GM18508 (cell line): ENCODE measurements around the gene FRMD4A.

Experiments
- ATAC-seq: cut with Tn5 transposase; IDR thresholded peaks from one replicate; pipeline ENCODE4 v1.9.1; 2021; ENCODE audit warnings: moderate number of reproducible peaks; ENCODE audit not compliant: insufficient read depth, unreplicated experiment

The FRMD4A gene

GRCh38 chr10:13998163-13998835 lies 332.4 kb downstream of the FRMD4A start:
- ATAC-seq, result no peak

- ATAC-seq, result no peak
Measured at GRCh38 chr10:13997650-13998049, 333.1 kb downstream of the FRMD4A start.

GRCh38 chr10:13994932-13995331 lies 335.8 kb downstream of the FRMD4A start:
- ATAC-seq, result no peak

GRCh38 chr10:13993673-13994089 lies 337.0 kb downstream of the FRMD4A start:
- no peak for ATAC-seq

GRCh38 chr10:13993169-13993568 lies 337.6 kb downstream of the FRMD4A start:
- no peak for ATAC-seq

DNA sequence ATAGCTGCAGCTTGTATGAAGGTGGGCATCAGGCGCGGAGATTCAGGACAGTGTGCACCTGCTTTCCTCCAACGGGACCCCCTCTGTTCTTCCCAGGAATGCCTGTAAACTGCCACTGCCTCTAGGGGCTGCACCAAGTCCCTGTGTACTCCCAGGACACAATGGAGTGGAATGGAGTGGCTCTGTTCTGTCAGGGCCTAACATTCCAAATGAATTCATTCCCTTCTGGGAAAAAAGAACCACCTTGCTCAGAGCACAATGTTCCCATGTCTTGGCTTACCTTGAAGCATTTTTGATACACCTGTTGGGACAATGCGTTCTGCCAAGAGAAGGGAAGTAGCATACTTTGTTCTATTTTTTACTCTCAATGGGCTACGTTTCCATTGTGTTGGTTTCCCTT lies 339.4 kb downstream of the FRMD4A start:
- no peak for ATAC-seq

DNA sequence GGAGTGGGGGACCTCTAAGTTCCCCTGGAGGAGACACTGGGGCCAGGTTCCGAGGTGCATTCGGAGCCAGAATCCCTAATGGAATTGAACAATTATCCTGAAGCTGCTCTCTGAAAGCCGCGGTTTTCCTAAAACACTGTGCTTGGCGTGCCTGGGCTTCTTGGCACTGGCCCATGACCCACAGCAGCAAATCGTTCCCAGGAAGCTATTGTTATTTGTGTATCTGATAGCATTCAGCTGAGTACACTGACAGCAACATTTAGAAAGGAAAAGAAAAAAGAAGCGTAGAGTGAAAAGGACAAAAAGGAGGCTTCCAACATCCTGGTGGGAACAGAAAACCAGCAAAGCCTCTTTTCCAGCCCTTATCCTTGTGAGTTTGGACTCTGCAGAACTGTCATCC lies 339.8 kb downstream of the FRMD4A start:
- no peak for ATAC-seq

GRCh38 chr10:13990392-13990805 lies 340.3 kb downstream of the FRMD4A start:
- no peak for ATAC-seq

DNA sequence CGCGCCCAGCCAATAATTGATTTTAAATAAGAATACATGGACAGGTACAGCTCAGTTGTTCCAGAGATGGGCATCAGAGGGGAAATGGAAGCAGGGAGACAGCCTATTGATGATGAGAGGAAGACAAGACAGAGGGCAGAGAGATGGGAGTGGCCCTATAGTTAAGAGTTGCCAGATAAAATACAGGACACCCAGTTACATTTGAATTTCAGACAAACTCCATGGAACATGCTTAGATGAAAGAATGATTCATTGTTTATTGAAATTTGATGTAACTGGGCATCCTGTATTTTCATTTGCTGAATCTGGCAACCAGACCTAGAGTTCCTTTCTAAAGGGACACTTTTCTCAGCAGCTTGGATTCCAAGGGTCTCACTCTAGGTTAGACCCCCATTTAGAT lies 341.1 kb downstream of the FRMD4A start:
- no peak for ATAC-seq

DNA sequence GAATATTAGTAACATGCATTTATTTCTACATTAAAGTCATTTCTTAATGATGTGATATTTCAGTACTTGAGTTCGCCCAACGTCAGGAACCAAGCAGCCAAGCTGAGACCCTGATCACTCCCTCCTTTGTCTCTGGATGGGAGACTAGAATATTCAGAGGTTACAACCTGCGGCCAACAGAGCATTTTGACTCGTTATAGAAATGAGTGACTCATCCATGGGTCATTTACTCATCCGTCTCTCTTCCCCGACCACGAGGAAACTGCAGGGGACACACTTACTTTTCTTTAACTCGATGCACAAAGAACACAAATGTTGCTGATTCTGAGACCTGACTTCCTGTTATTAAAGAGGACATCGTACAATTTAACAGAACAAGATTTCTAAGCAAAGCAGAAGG lies 343.3 kb downstream of the FRMD4A start:
- no peak for ATAC-seq

DNA sequence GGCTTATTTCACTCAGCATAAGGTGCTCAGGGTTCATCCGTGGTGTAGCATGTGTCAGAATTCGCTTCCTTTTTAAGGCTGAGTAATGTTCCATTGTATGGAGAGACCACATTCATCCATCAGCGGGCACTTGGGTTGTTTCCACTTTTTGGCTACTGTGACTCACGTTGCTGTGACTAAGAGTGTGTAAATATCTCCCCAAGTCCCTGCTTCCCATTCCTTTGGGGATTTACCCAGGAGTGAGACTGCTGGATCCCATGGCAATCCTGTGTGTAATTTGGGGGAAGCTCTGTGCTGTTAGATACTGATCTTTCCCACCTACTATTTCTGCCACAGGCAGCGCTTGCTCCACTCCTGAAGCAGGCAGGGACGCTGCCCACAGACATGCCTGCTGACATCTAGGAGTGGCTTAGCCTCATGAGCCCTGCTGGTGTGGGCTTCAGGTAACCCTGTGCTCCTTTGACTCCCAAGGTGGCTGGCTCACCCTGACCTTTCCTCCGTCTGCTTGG lies 346.0 kb downstream of the FRMD4A start:
- no peak for ATAC-seq

DNA sequence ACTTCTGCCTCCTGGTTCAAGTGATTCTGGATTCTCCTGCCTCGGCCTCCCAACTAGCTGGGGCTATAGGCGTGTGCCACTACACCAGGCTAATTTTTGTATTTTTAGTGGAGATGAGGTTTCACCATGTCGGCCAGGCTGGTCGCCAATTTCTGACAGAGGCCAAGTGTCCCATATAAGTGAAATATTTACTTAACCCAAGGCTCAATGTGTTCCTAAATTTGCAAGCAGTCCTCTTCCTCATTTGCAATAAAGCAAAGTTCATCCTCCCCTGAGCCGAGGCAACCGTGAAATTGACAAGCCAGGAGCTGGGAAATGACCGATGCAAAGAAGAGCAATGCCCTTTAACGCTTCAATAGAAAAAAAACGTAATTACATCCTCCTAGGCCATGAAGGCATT lies 347.7 kb downstream of the FRMD4A start:
- ATAC-seq, result no peak

- no peak for ATAC-seq
Measured at GRCh38 chr10:13978533-13979115, 352.1 kb downstream of the FRMD4A start.

- ATAC-seq, result no peak
Measured at GRCh38 chr10:13977861-13978532, 352.7 kb downstream of the FRMD4A start.

DNA sequence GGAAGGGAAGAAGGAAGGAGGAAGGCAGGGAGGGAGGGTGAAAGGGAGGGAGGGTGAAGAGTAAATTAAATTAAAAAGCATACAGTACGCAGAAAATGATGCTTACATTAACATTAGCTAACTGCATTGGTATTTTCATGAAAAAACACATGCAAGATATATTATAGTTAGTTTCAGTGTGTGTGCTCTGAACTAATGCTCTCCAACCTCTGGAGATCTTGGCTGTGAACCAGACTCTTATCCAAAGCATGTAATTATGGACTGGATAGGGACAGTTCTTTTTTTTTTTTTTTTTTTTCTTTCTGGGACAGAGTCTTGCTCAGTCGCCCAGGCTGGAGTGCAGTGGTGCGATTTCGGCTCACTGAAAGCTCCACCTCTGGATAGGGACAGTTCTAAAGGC lies 357.0 kb downstream of the FRMD4A start:
- ATAC-seq, result no peak

DNA sequence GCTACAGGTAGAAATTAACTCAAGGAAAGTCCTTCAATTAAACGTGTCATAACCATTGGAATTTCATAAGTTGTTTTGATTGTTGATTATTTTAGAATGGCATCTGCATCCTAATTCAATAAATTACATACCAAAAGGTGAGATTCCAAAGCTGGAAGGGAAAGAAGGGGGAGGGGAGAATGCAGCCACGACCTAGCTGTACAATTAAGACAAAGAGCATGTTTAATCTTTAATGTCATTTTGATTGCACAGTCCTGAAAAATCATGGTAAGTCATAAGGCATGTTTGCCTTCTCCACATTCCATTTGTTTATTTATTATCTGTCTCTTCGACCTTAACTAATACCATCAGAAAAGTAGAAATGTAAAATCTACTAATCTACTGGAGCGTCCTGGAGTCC lies 358.1 kb downstream of the FRMD4A start:
- ATAC-seq, result no peak

- no peak for ATAC-seq
Measured at GRCh38 chr10:13971601-13972475, 358.9 kb downstream of the FRMD4A start.

- no peak for ATAC-seq
Measured at GRCh38 chr10:13970957-13971353, 359.8 kb downstream of the FRMD4A start.

GRCh38 chr10:13970236-13970956 lies 360.3 kb downstream of the FRMD4A start:
- ATAC-seq, result no peak

DNA sequence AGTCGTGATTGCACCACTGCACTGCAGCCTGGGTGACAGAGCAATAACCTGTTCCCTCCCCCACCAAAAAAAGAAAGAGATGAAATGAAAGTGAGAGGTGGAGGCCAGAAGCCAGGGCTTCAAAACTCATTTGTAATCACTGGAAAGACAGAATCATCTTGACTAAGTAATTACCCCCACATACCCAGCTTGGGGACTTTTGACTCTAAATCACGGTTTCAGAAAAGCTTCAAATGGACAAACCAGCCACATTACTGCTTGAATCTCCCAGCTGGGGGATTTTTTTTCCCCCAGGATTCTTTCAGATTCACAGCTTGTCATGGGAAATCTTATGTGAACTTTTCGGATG lies 361.0 kb downstream of the FRMD4A start:
- no peak for ATAC-seq
